Mucosa of rectum (tissue), 2 donors: ENCODE data around the gene IDUA.
"Not testable (repeated sequence)": the region's sequence is repeated elsewhere in the genome, so short reads cannot be mapped to it uniquely, and the experiment has no call there.

Experiments
- H3K27ac ChIP-seq, 2 donors: one replicate each; pipeline ENCODE4 v1.7.0; 2013; ENCODE audit warnings: inconsistent platforms in 2 of 2, low read depth in 2 of 2, low read length in 2 of 2
- H3K27me3 ChIP-seq, 2 donors: one replicate each; pipeline ENCODE4 v1.7.0; 2013; ENCODE audit warnings: low read length in 2 of 2; ENCODE audit not compliant: control insufficient read depth in 2 of 2, insufficient read depth in 2 of 2
- H3K36me3 ChIP-seq, 2 donors: one replicate each; pipeline ENCODE4 v1.7.0; 2013; ENCODE audit warnings: low read length in 2 of 2; ENCODE audit not compliant: control insufficient read depth in 2 of 2, insufficient read depth in 2 of 2
- H3K4me1 ChIP-seq, 2 donors: one replicate each; pipeline ENCODE4 v1.7.0; 2013; ENCODE audit warnings: low read length in 2 of 2, mild to moderate bottlenecking in 1 of 2; ENCODE audit not compliant: control insufficient read depth in 2 of 2, insufficient read depth in 2 of 2
- H3K4me3 ChIP-seq, 2 donors: one replicate each; pipeline ENCODE4 v1.7.0; 2013; ENCODE audit warnings: low read length in 2 of 2
- H3K9ac ChIP-seq, 2 donors: one replicate each; pipeline ENCODE4 v1.7.0; 2013; ENCODE audit warnings: low read length in 2 of 2, low read depth in 1 of 2, mild to moderate bottlenecking in 1 of 2
- H3K9me3 ChIP-seq, 2 donors: one replicate each; pipeline ENCODE4 v1.7.0; 2013; ENCODE audit warnings: low read length in 2 of 2; ENCODE audit not compliant: control insufficient read depth in 2 of 2
- donor health status: healthy.
- donor health status: Normal muscosa, but diverticular disease.

IDUA gene

GRCh38 chr4:968621-969394 lies 18.0 kb upstream of the IDUA start:
- H3K9ac ChIP-seq = no peak overlapping the region

GRCh38 chr4:970046-970745 lies 16.6 kb upstream of the IDUA start:
- Histone ChIP-seq H3K9ac (no peak overlapping the region), H3K9me3 (no peaks in the 10 kb centered on the region), H3K4me3 (peak overlapping the region in 1 of 2 donors; percentile 28), H3K27me3 (no peaks in the 10 kb centered on the region), H3K36me3 (peaks cover 9 to 10% of the 10 kb centered on the region in 2 donors), H3K4me1 (peaks cover 26% of the 10 kb centered on the region in 2 donors), H3K27ac (peak overlapping the region; percentile 85 to 96)

More at GRCh38 chr4:968621-969394, 18.0 kb upstream of the IDUA start:
- Histone ChIP-seq H3K27ac (no peak overlapping the region), H3K9me3 (no peaks in the 10 kb centered on the region), H3K27me3 (no peaks in the 10 kb centered on the region), H3K4me1 (peaks cover 26% of the 10 kb centered on the region in 2 donors), H3K36me3 (peaks cover 9 to 21% of the 10 kb centered on the region in 2 donors), H3K4me3 (no peak overlapping the region)

GRCh38 chr4:970854-971520 lies 15.9 kb upstream of the IDUA start:
- no peaks in the 10 kb centered on the region for H3K27me3 ChIP-seq
- peak overlapping the region in 1 of 2 donors; percentile 93 for H3K9ac ChIP-seq
- peak overlapping the region; percentile 85 to 96 for H3K27ac ChIP-seq
- peaks cover 26% of the 10 kb centered on the region in 2 donors for H3K4me1 ChIP-seq
- H3K4me3 ChIP-seq = peak overlapping the region; percentile 61 to 79
- no peaks in the 10 kb centered on the region for H3K9me3 ChIP-seq
- H3K36me3 ChIP-seq = peaks cover 3 to 9% of the 10 kb centered on the region in 2 donors

GRCh38 chr4:971666-972500 lies 15.0 kb upstream of the IDUA start:
- H3K4me1 ChIP-seq = peaks cover 26% of the 10 kb centered on the region in 2 donors
- peak overlapping the region; percentile 88 to 96 for H3K27ac ChIP-seq
- H3K9ac ChIP-seq = peak overlapping the region; percentile 83 to 93
- H3K9me3 ChIP-seq = no peaks in the 10 kb centered on the region
- H3K4me3 ChIP-seq = peak overlapping the region; percentile 76 to 79
- peaks cover 0 to 3% of the 10 kb centered on the region in 2 donors for H3K36me3 ChIP-seq
- no peaks in the 10 kb centered on the region for H3K27me3 ChIP-seq

GRCh38 chr4:972651-973424 lies 14.0 kb upstream of the IDUA start:
- H3K9ac ChIP-seq = peak overlapping the region; percentile 83 to 93
- peak overlapping the region; percentile 88 to 96 for H3K27ac ChIP-seq
- no peaks in the 10 kb centered on the region for H3K36me3 ChIP-seq
- peak overlapping the region; percentile 76 to 79 for H3K4me3 ChIP-seq
- no peaks in the 10 kb centered on the region for H3K27me3 ChIP-seq
- peaks cover 26% of the 10 kb centered on the region in 2 donors for H3K4me1 ChIP-seq
- no peaks in the 10 kb centered on the region for H3K9me3 ChIP-seq

- H3K9ac ChIP-seq = peak within 1 kb of the TSS; percentile 83 to 93
- H3K9me3 ChIP-seq = no peaks in the 10 kb centered on the region
- peak within 1 kb of the TSS; percentile 76 to 79 for H3K4me3 ChIP-seq
- no peaks in the 10 kb centered on the region for H3K36me3 ChIP-seq
- H3K27me3 ChIP-seq = no peaks in the 10 kb centered on the region
- peak within 1 kb of the TSS; percentile 88 to 96 for H3K27ac ChIP-seq
- peaks cover 26% of the 10 kb centered on the region in 2 donors for H3K4me1 ChIP-seq
Observed at GRCh38 chr4:973431-974397, 13.1 kb upstream of the IDUA start, which contains the start of gene DGKQ. DGKQ (minus strand) TSS chr4:973569; CDS start chr4:973482, 87 bp downstream.

- H3K4me1 ChIP-seq = peaks cover 26% of the 10 kb centered on the region in 2 donors
- H3K27me3 ChIP-seq = no peaks in the 10 kb centered on the region
- H3K9ac ChIP-seq = no peak overlapping the region
- H3K36me3 ChIP-seq = no peaks in the 10 kb centered on the region
- H3K9me3 ChIP-seq = no peaks in the 10 kb centered on the region
- no peak overlapping the region for H3K27ac ChIP-seq
- H3K4me3 ChIP-seq = no peak overlapping the region
Observed at GRCh38 chr4:974668-975067, 12.2 kb upstream of the IDUA start.

GRCh38 chr4:976016-976415 lies 10.8 kb upstream of the IDUA start:
- not testable (repeated sequence) for H3K9me3 ChIP-seq, H3K9ac ChIP-seq, H3K27me3 ChIP-seq, H3K36me3 ChIP-seq, H3K27ac ChIP-seq, H3K4me3 ChIP-seq
- H3K4me1 ChIP-seq = peaks cover 13% of the 10 kb centered on the region in 2 donors
